Large intestine (tissue), 3 donors: ENCODE measurements around the gene PPP4R1. TPM values are rescaled to one million over a fixed set of nuclear protein-coding genes. Genes with fewer than 3 reads are reported as not detected.

ENCODE experiments used
- DNase-seq, 2 donors: peaks; one replicate each; pipeline versions ENCODE4 v3.0.0 to v3.0.0-alpha.2; 2013
- H3K27ac ChIP-seq: one replicate; pipeline ENCODE4 v1.5.1; 2013; ENCODE audit warnings: low read length
- H3K27me3 ChIP-seq: 2 replicates; pipeline ENCODE4 v1.6.1; 2013; ENCODE audit warnings: low read length; ENCODE audit not compliant: control insufficient read depth, insufficient read depth
- H3K36me3 ChIP-seq: 2 replicates; pipeline ENCODE4 v1.6.1; 2013; ENCODE audit warnings: low read length; ENCODE audit not compliant: control insufficient read depth, insufficient read depth
- H3K4me1 ChIP-seq: one replicate; pipeline ENCODE4 v1.6.1; 2013; ENCODE audit warnings: low read length; ENCODE audit not compliant: control insufficient read depth, insufficient read depth
- H3K4me3 ChIP-seq: one replicate; pipeline ENCODE4 v1.5.1; 2013; ENCODE audit warnings: low read length
- H3K9me3 ChIP-seq: one replicate; pipeline ENCODE4 v1.6.1; 2013; ENCODE audit warnings: mild to moderate bottlenecking, low read depth, low read length, moderate library complexity; ENCODE audit not compliant: control insufficient read depth
- WGBS: methylation state at CpG from one replicate; pipeline ENCODE4 v1.1.5; 2013; ENCODE audit warnings: low lambda C conversion rate; ENCODE audit not compliant: insufficient coverage; 5-methylcytosine and 5-hydroxymethylcytosine counted together
- polyA plus RNA-seq: library from polyadenylated mRNA; unstranded; fragments of 120-200 nt; gene quantifications from one replicate; pipeline ENCODE4 v1.2.1, GENCODE V29; 2013

PPP4R1 gene
- polyA plus RNA-seq, 1 donor: 68.5 TPM

GRCh38 chr18:9552616-9553015, 61.7 kb downstream of the PPP4R1 start:
- H3K27ac ChIP-seq: no peak overlapping the region
- no peak overlapping the region for H3K4me3 ChIP-seq
- H3K9me3 ChIP-seq: no peaks in the 10 kb centered on the region
- no peaks in the 10 kb centered on the region for H3K27me3 ChIP-seq
- 100% methylated on average over 1 of the region's 4 CpGs for WGBS
- DNase-seq: no peak
- peaks cover 73% of the 10 kb centered on the region for H3K36me3 ChIP-seq
- H3K4me1 ChIP-seq: no peaks in the 10 kb centered on the region

- Histone ChIP-seq H3K36me3 (peaks cover 77% of the 10 kb centered on the region), H3K9me3 (no peaks in the 10 kb centered on the region), H3K27me3 (no peaks in the 10 kb centered on the region), H3K4me3 (no peak overlapping the region), H3K27ac (no peak overlapping the region), H3K4me1 (no peaks in the 10 kb centered on the region)
- no CpG with 5 or more reads among the region's 3 CpGs for whole genome bisulfite sequencing
- DNase-seq: no peak
These were observed 62.2 kb downstream of the PPP4R1 start for GRCh38 chr18:9552191-9552590.

GRCh38 chr18:9550429-9550828, 63.9 kb downstream of the PPP4R1 start:
- H3K4me3 ChIP-seq: no peak overlapping the region
- no peak for DNase-seq
- no peaks in the 10 kb centered on the region for H3K9me3 ChIP-seq
- peaks cover 83% of the 10 kb centered on the region for H3K36me3 ChIP-seq
- no peaks in the 10 kb centered on the region for H3K4me1 ChIP-seq
- H3K27me3 ChIP-seq: no peaks in the 10 kb centered on the region
- WGBS: no CpG with 5 or more reads among the region's 4 CpGs
- H3K27ac ChIP-seq: no peak overlapping the region

GRCh38 chr18:9549405-9549804, 65.0 kb downstream of the PPP4R1 start:
- Histone ChIP-seq H3K27me3 (no peaks in the 10 kb centered on the region), H3K9me3 (no peaks in the 10 kb centered on the region), H3K36me3 (peaks cover 73% of the 10 kb centered on the region), H3K4me3 (no peak overlapping the region), H3K27ac (no peak overlapping the region), H3K4me1 (no peaks in the 10 kb centered on the region)
- DNase-seq: no peak
- WGBS: no CpG with 5 or more reads among the region's 7 CpGs

GRCh38 chr18:9547782-9548181, 66.6 kb downstream of the PPP4R1 start:
- no peaks in the 10 kb centered on the region for H3K9me3 ChIP-seq
- H3K4me1 ChIP-seq: no peaks in the 10 kb centered on the region
- no peak for DNase-seq
- H3K27ac ChIP-seq: no peak overlapping the region
- H3K27me3 ChIP-seq: no peaks in the 10 kb centered on the region
- no peak overlapping the region for H3K4me3 ChIP-seq
- H3K36me3 ChIP-seq: peaks cover 63% of the 10 kb centered on the region
- no CpG with 5 or more reads among the region's 7 CpGs for WGBS

GRCh38 chr18:9546468-9546867, 67.9 kb downstream of the PPP4R1 start:
- H3K27ac ChIP-seq: no peak overlapping the region
- no peak overlapping the region for H3K4me3 ChIP-seq
- H3K9me3 ChIP-seq: no peaks in the 10 kb centered on the region
- H3K36me3 ChIP-seq: peaks cover 50% of the 10 kb centered on the region
- WGBS: no CpG with 5 or more reads among the region's 6 CpGs
- H3K4me1 ChIP-seq: no peaks in the 10 kb centered on the region
- DNase-seq: no peak
- H3K27me3 ChIP-seq: no peaks in the 10 kb centered on the region

- Histone ChIP-seq H3K4me1 (no peaks in the 10 kb centered on the region), H3K9me3 (no peaks in the 10 kb centered on the region), H3K27ac (no peak overlapping the region), H3K27me3 (no peaks in the 10 kb centered on the region), H3K36me3 (peaks cover 40% of the 10 kb centered on the region), H3K4me3 (no peak overlapping the region)
- DNase-seq: no peak
- no CpG with 5 or more reads among the region's 5 CpGs for WGBS
These were observed 69.3 kb downstream of the PPP4R1 start for GRCh38 chr18:9545029-9545428.

GRCh38 chr18:9542924-9543323, 71.4 kb downstream of the PPP4R1 start:
- no CpG with 5 or more reads among the region's 4 CpGs for WGBS
- no peak overlapping the region for H3K27ac ChIP-seq
- peaks cover 35% of the 10 kb centered on the region for H3K36me3 ChIP-seq

GRCh38 chr18:9539938-9540337, 74.4 kb downstream of the PPP4R1 start:
- Histone ChIP-seq H3K27me3 (no peaks in the 10 kb centered on the region), H3K4me1 (no peaks in the 10 kb centered on the region), H3K27ac (no peak overlapping the region), H3K4me3 (no peak overlapping the region), H3K9me3 (no peaks in the 10 kb centered on the region), H3K36me3 (peaks cover 32% of the 10 kb centered on the region)
- no peak for DNase-seq
- WGBS: no CpG with 5 or more reads among the region's 8 CpGs

More at GRCh38 chr18:9542924-9543323, 71.4 kb downstream of the PPP4R1 start:
- Histone ChIP-seq H3K4me1 (no peaks in the 10 kb centered on the region), H3K9me3 (no peaks in the 10 kb centered on the region), H3K4me3 (no peak overlapping the region), H3K27me3 (no peaks in the 10 kb centered on the region)
- no peak for DNase-seq

GRCh38 chr18:9539283-9539682, 75.1 kb downstream of the PPP4R1 start:
- Histone ChIP-seq H3K9me3 (no peaks in the 10 kb centered on the region), H3K36me3 (peaks cover 39% of the 10 kb centered on the region), H3K27me3 (no peaks in the 10 kb centered on the region), H3K4me3 (no peak overlapping the region), H3K27ac (no peak overlapping the region), H3K4me1 (no peaks in the 10 kb centered on the region)
- WGBS: no CpG with 5 or more reads among the region's 6 CpGs
- DNase-seq: no peak

- Histone ChIP-seq H3K27ac (no peak overlapping the region), H3K9me3 (no peaks in the 10 kb centered on the region), H3K4me1 (no peaks in the 10 kb centered on the region), H3K27me3 (no peaks in the 10 kb centered on the region), H3K36me3 (peaks cover 55% of the 10 kb centered on the region), H3K4me3 (no peak overlapping the region)
- whole genome bisulfite sequencing: no CpG with 5 or more reads among the region's 6 CpGs
- DNase-seq: no peak
These were observed 76.7 kb downstream of the PPP4R1 start for GRCh38 chr18:9537677-9538076.
